Putamen (tissue), 1 donor: ENCODE results near the gene VDR.
"Not testable (repeated sequence)": the region's sequence is repeated elsewhere in the genome, so short reads cannot be mapped to it uniquely, and the experiment has no call there.

ENCODE experiments used
- DNase-seq: peaks from one replicate; pipeline ENCODE4 v3.0.0-alpha.2; 2016; ENCODE audit warnings: low spot score

Gene VDR

DNA sequence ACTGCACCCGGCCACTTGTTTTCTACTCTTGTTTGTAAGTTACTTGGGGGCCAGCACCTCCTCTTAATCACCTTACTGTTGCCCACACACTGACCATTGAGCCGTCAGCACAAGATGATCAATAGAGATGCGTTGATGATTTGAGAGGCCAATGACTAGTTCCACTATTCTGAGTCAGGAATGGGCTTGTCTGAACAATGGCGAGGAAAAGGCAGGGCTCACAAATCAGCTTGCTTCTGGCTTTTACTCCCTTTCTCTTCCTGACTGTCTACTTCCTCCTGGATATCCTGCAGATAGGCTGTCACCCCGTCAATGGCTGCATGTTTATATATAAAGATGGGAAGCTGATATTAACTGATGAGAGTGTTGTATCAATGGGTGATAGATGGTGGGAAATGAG lies 55.9 kb downstream of the VDR start:
- DNase-seq, result no peak

DNA sequence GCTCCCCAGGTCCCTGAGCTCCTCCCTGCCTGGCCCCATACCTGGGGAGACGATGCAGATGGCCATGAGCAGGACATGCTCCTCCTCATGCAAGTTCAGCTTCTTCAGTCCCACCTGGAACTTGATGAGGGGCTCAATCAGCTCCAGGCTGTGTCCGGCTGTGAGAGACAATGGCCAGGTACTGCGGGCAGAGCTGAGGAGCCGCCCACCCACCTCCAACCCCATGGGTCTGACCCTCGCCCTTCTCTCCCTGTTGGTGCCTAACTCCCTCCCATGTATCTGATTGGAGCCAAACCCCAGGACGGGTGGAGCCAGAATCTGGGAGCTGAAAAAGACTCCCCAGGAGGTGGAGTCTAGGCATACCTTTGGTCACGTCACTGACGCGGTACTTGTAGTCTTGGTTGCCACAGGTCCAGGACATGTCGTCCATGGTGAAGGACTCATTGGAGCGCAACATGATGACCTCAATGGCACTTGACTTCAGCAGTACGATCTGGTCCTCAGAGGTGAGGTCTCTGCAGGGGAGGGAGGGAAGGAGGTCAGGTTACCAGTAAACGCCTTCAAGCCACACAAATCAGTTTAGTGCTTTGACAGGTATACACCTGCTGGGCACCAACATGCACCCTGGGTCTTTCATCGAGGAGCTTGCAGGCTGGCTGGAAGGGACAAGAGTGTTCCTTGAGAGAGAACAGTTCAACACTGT lies 58.3 kb downstream of the VDR start:
- no peak for DNase-seq

DNA sequence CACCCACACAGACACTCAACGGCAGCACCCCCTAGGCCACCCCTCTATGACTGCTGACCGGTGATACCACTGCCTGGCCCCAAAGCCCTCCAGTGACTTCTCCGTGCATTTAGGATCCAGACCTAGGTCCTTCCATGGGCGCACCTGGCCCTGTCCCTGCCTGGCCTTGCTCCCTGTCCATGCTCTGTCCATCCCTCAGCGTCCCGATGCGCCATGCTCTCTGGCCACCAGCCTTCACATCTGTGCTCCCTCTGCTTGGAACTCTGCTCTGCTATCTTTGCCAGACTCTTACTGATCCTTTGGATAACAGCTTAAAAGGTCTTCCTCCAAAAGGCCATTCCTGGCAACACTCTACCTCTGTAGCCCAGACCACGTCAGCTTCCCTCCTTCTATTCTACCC lies 59.7 kb downstream of the VDR start:
- no peak for DNase-seq

DNA sequence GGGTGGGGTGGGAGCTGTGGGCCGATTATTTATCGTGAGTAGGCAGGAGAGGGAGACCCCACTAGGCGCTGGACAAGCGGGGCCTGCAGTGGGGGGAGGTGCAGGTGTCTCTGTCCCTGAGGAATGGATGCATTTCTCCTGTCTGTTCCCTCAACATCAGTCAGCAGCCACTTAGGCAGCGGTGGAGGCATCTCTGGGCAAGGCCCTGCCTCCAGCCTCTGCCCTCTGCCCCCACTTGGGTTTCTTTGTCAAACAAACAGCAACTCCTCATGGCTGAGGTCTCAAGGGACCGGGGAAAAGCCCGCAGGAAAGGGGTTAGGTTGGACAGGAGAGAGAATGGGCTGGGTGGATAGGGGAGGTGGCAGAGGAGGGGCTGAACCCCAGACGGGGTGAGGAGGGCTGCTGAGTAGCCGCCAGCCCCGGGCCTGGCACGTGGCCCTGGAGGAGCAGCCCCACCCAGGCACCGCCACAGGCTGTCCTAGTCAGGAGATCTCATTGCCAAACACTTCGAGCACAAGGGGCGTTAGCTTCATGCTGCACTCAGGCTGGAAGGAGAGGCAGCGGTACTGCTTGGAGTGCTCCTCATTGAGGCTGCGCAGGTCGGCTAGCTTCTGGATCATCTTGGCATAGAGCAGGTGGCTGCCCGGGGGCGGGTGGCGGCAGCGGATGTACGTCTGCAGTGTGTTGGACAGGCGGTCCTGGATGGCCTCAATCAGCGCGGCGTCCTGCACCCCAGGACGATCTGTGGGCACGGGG lies 60.4 kb downstream of the VDR start:
- no peak for DNase-seq

GRCh38 chr12:47843226-47843980 lies 61.4 kb downstream of the VDR start:
- DNase-seq, result no peak

DNA sequence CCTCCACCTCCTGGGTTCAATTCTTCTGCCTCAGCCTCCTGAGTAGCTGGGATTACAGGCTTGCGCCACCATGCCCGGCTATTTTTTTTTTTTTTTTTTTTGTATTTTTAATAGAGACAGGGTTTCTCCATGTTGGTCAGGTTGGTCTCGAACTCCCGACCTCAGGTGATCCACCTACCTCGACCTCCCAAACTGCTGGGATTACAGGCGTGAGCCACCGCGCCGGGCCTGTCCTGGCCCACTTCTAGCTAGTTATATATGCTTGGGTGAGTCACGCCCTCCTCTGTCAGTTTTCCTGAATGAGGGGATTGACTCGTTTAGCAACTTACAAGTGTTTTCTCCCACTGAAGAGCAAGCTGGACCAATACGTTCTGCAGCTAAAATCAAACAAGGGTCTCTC lies 62.3 kb downstream of the VDR start:
- not testable (repeated sequence) for DNase-seq

DNA sequence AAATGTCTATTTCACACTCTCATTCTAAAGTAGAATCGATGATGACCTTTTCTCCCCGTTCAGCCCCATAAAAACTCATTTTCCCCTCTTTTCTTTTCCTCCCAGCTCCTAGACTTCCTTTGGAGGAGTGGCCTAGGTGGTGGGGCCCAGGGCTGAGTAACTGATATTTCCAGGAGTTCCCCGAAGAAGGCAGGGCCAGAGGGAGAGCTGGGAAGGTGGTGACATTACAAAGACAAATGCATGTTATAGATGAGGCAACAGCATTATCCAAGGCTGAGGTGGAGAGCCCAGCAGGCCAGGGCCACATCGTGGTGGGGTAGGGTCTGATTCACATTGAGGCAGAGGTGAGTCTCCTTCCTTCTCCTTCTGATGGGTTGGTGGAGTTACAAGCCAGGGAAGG lies 62.9 kb downstream of the VDR start:
- no peak for DNase-seq

GRCh38 chr12:47841501-47841900 lies 63.3 kb downstream of the VDR start:
- no peak for DNase-seq

GRCh38 chr12:47840571-47840970 lies 64.2 kb downstream of the VDR start:
- no peak for DNase-seq

- no peak for DNase-seq
Observed at GRCh38 chr12:47839214-47839876, 65.4 kb downstream of the VDR start.

DNA sequence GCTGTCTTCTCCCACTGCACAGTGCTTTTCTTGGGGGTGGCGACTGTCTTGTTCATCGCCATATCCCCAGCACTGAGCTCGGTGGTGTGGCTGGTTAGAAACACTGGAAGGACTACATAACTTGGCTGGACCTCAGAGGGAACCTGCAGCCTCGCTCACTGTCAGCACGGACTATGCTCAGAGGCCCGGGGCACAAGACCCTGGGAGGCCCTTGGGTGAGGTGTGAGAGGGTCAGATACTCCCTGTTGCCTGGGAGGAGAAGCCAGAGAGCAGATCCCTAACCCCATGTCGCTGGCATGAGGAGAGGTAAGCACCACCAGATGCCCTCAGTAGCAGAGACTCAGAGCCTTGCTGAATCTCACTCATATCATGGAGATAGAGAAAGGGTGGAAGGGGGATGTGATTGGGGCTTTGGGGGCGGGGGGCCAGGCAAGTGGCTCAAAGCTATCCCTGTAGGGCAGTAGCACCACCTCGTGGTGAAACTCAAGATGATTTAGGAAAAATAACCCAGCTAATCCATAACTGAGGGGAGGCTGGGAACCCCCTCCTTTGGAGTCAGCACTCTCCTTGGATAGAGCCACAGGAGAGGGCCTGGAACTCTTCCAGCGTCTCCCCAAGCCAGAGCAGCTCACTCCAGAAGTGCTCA lies 66.4 kb downstream of the VDR start:
- peak; percentile 34 for DNase-seq

GRCh38 chr12:47837190-47838171 lies 67.3 kb downstream of the VDR start:
- DNase-seq, result peak; percentile 72

GRCh38 chr12:47835831-47836155 lies 69.0 kb downstream of the VDR start:
- DNase-seq, result no peak

- no peak for DNase-seq
Observed at GRCh38 chr12:47835006-47835830, 69.6 kb downstream of the VDR start.

DNA sequence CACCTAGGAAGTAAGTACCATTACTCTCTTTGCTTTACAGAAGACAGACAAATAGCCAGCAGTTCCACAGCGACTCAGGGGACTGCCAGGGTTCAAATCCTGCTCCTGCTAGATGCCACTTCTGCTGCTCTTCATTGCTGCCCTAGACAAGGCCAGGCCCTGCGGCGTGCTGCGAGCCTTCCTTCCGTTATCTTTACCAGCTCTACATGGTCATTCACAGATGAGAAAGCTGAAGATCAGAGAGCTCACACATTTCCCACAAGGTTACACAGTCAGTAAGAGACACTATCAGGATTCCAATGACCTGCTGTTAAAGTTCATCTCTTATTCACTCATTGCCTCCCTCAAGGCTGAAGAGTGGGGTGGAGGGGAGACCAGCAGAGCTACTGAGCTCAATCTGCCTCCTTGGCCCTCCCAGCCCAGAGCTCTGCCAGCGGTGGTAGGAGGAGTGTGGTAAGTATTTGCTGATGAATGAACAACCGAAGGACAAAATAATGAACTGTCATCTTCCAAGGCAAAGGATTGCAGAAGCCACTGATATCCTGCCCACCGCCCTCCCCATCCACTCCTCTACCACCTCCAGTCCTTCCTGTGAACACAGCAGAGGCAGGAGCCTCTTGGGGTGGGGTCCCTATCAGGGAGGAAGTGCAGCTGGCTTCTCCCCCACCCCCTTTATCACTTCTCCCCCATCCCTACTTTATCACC lies 70.4 kb downstream of the VDR start:
- no peak for DNase-seq

GRCh38 chr12:47833591-47834012 lies 71.2 kb downstream of the VDR start:
- no peak for DNase-seq

- no peak for DNase-seq
Observed at GRCh38 chr12:47832263-47832933, 72.4 kb downstream of the VDR start.

DNA sequence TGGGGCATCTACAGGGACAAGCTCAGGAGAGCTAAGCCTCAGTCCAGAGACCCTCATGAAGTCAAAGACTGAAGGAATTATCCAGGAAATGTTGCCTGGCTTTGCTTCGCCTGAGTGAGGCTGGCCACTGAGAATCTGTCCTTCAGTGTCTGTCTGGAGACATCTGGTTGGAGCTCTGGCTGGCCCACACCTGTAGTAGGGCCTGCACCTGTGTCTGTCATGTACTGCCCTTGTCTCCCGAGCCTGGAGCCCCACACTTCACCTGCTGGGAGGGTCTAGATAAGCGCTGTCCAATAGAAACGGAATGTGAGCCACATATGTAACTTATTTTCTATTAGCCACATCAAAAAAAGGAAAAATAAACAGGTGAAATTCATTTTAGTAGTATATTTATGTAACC lies 75.2 kb downstream of the VDR start:
- DNase-seq, result no peak
